BLaER1 treated with 17β-estradiol and CSF1 and Interleukin-3, amounts not matched to agents 10 nM and 100 nM (cell line): ENCODE results near the gene AKAP8L.

ENCODE experiments used
- H3K27ac ChIP-seq, 11 experiments: shearing (Covaris generic); formaldehyde crosslinking; 2 replicates each; pipeline ENCODE4 v1.8.1; 2022
- H3K27me3 ChIP-seq, 11 experiments: shearing (Covaris generic); formaldehyde crosslinking; 2 replicates each; pipeline ENCODE4 v1.8.1; 2022
- H3K36me3 ChIP-seq, 11 experiments: shearing (Covaris generic); formaldehyde crosslinking; 2 replicates each; pipeline ENCODE4 v1.8.1; 2022
- H3K4me1 ChIP-seq, 10 experiments: shearing (Covaris generic); formaldehyde crosslinking; 2 replicates each; pipeline ENCODE4 v1.8.1; 2022
- H3K4me2 ChIP-seq, 11 experiments: shearing (Covaris generic); formaldehyde crosslinking; 2 replicates each; pipeline ENCODE4 v1.8.1; 2022
- H3K4me3 ChIP-seq, 10 experiments: shearing (Covaris generic); formaldehyde crosslinking; 2 replicates each; pipeline ENCODE4 v1.8.1; 2022
- H3K9ac ChIP-seq, 11 experiments: shearing (Covaris generic); formaldehyde crosslinking; 2 replicates each; pipeline ENCODE4 v1.8.1; 2022
- H3K9me3 ChIP-seq, 11 experiments: shearing (Covaris generic); formaldehyde crosslinking; replicated peaks in 1 of 11; 2 replicates each; pipeline ENCODE4 v1.8.1; 2022
- H4K20me1 ChIP-seq, 11 experiments: shearing (Covaris generic); formaldehyde crosslinking; 2 replicates each; pipeline ENCODE4 v1.8.1; 2022
- Cebpa-rat ChIP-seq, 11 experiments: shearing (Covaris generic); IDR thresholded peaks; 2 replicates each; pipeline ENCODE4 v1.8.1; 2022

Gene AKAP8L

DNA sequence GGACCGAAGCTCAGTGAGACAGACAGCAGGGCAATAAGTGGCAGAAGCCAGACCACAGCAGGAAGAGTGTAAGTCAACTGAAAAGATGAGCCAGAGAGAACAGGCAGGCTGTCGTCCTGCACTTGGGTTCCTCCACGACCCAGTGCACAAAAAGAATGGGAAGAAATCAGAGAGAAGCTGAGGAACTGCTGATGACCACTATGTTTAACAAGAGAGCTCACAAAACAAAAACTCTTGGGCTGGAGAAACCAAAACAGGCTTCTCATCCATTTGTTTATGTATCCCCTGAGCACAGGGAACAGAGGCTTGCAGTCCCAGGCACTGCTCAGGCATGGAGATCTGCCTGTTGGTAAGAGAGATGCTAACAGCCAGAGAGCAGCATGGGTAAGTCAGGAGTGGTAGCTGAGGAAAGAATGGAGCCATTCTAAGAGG is 14.0 kb downstream of the AKAP8L start:
- Histone ChIP-seq H3K4me3 (no peak overlapping the region; a peak in 2 of 20 replicates), H3K27ac (peak overlapping the region in 7 of 11 experiments; percentile 1 to 47 (median 18); a peak in 10 of 22 replicates), H3K36me3 (peaks cover 77 to 89% (median 83%) of the 10 kb centered on the region in 11 experiments), H4K20me1 (peaks cover 99 to 100% (median 100%) of the 10 kb centered on the region in 11 experiments), H3K4me2 (peak overlapping the region; percentile 55 to 99 (median 88)), H3K9ac (peak overlapping the region in 10 of 11 experiments; percentile 7 to 60 (median 32); a peak in 13 of 22 replicates), H3K4me1 (peaks cover 72 to 78% (median 74%) of the 10 kb centered on the region in 10 experiments), H3K9me3 (no peaks in the 10 kb centered on the region), H3K27me3 (no peaks in the 10 kb centered on the region)
- no peak for TF ChIP-seq Cebpa-rat (IDR thresholded peaks at IDR 0.05)

DNA sequence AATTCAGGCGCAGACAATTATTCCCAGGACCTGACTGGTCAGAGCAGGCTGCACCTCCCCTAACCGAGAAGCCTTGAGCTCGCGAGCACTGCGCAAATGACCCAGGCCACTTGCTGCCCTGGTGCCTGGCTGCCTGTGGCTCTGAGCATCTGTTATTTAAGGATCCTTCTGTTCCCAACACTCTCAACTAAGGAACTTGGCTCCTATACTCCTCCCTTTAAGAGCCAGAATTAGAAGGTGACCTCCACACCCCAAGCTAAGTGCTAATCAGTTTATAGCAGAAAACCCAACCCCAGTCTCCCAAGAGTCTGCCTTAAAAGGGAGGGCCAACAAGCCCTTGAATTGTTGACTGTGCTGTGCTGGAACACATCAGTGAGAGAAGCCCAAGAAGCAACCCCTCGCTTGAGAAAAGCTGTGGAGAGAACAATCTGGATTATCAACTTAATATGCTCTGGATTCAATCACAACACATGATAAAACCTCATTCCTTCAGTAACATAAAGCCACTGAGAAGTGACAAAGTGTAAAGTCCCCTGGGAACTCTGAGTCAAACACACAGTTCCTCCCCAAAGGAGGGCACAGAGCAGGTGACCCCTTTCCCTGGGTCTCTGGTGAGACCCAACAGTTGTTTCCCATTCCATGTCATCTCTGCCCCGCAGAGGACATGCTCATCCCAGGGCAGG is 14.6 kb downstream of the AKAP8L start:
- no peak for TF ChIP-seq Cebpa-rat (IDR thresholded peaks at IDR 0.05)
- H3K4me3 ChIP-seq = no peak overlapping the region; a peak in 2 of 20 replicates
- peaks cover 78 to 83% (median 79%) of the 10 kb centered on the region in 10 experiments for H3K4me1 ChIP-seq
- H4K20me1 ChIP-seq = peaks cover 99 to 100% (median 100%) of the 10 kb centered on the region in 11 experiments
- H3K9ac ChIP-seq = peak overlapping the region in 10 of 11 experiments; percentile 7 to 60 (median 32); a peak in 15 of 22 replicates
- peak overlapping the region; percentile 55 to 99 (median 88) for H3K4me2 ChIP-seq
- H3K27me3 ChIP-seq = no peaks in the 10 kb centered on the region
- H3K9me3 ChIP-seq = no peaks in the 10 kb centered on the region
- peak overlapping the region in 7 of 11 experiments; percentile 1 to 47 (median 18); a peak in 10 of 22 replicates for H3K27ac ChIP-seq
- H3K36me3 ChIP-seq = peaks cover 77 to 89% (median 83%) of the 10 kb centered on the region in 11 experiments

DNA sequence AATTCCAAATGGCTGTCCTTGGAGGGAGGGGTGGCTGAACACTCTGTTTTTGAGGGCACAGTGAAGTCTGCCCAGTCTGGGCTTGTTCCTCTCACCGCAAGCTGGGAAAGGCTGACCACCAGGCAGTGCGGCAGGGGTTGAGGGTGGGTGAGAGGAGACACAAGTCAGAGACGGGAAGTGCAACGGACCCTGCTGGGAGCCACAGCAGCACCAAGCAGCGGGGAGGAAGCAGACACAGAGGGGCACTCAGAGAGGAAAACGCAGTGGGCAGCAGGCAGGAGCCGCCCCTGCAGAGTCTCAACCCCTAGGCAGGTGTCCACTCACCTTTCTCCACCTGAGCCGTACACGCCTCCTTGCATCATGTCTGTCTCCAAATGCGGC is 15.6 kb downstream of the AKAP8L start:
- no peak for TF ChIP-seq Cebpa-rat (IDR thresholded peaks at IDR 0.05)
- Histone ChIP-seq H3K9ac (peak overlapping the region in 8 of 11 experiments; percentile 31 to 68 (median 40); a peak in 7 of 22 replicates), H3K27ac (peak overlapping the region in 5 of 11 experiments; percentile 6 to 21 (median 11); a peak in 1 of 22 replicates), H4K20me1 (peaks cover 100% of the 10 kb centered on the region in 11 experiments), H3K4me3 (no peak overlapping the region; a peak in 2 of 20 replicates), H3K4me2 (peak overlapping the region; percentile 55 to 99 (median 88)), H3K4me1 (peaks cover 89 to 94% (median 90%) of the 10 kb centered on the region in 10 experiments), H3K36me3 (peaks cover 78 to 89% (median 83%) of the 10 kb centered on the region in 11 experiments), H3K9me3 (no peaks in the 10 kb centered on the region), H3K27me3 (no peaks in the 10 kb centered on the region)

DNA sequence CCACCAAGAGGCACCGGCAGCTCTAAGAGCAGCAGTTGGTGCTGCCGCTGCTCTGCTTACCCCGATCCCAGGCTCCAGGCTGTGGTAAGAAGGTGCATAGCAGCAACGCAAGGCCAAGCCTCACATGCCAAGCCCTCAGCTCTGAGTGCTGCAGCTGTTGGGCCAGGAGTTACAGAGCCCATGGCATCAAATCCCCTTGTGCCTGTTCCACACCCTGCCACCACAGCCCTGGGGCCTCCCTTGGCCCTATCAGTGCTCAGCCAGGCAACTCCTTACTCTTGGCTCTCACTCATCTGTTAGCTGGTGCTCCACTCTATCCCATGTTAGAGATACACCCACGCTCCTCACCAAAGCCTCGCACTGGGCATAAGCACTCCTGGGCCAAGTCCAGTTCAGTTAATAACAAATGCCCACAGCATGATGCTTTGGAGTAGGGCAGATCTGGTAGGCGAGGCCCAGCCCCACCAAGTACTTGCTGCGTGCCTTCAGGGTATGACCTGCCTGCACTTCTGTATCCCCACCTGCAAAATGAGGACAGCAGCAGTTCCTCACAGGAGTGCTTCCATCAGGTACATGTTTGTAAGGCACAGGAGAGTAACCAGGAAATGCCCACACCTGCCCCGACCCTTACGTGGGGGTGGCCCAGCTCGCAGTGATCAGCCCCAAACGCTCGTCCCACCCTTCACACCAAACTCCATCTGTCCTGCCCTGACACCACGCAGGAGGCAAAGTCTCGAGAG is 16.2 kb downstream of the AKAP8L start:
- Histone ChIP-seq H3K9ac (peak overlapping the region in 8 of 11 experiments; percentile 31 to 68 (median 41); a peak in 6 of 22 replicates), H3K4me2 (peak overlapping the region; percentile 55 to 99 (median 88)), H3K27ac (peak overlapping the region in 4 of 11 experiments; percentile 6 to 21 (median 9); a peak in 1 of 22 replicates), H3K27me3 (no peaks in the 10 kb centered on the region), H3K4me3 (no peak overlapping the region; a peak in 2 of 20 replicates), H3K9me3 (no peaks in the 10 kb centered on the region), H3K36me3 (peaks cover 78 to 89% (median 83%) of the 10 kb centered on the region in 11 experiments), H3K4me1 (peaks cover 94 to 100% (median 96%) of the 10 kb centered on the region in 10 experiments), H4K20me1 (peaks cover 100% of the 10 kb centered on the region in 11 experiments)
- no peak for TF ChIP-seq Cebpa-rat (IDR thresholded peaks at IDR 0.05)

DNA sequence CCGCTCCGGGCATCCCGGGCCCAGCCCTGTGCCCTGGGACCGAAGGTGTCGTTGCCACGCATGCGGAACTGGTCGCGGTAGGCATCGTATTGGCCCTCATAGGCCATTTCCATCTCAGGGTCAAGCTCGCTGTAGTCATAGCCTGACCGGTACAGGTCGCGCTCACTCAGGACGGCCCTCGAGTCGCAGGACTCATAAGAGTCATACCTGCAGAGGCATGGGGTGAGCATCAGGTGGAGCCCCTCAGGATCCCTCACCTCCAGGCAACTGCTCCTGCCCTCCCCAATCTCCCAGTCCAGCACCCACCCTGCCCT is 17.4 kb downstream of the AKAP8L start:
- Histone ChIP-seq H3K4me1 (peaks cover 98 to 100% (median 100%) of the 10 kb centered on the region in 10 experiments), H3K9me3 (no peaks in the 10 kb centered on the region), H3K27ac (0 out of 22 replicates have a peak overlapping the region, but pooled peaks of 1 of the 11 experiments have one; percentile 14), H3K36me3 (peaks cover 82 to 89% (median 85%) of the 10 kb centered on the region in 11 experiments), H3K9ac (peak overlapping the region in 5 of 11 experiments; percentile 7 to 68 (median 62); a peak in 2 of 22 replicates), H4K20me1 (peaks cover 98 to 100% (median 100%) of the 10 kb centered on the region in 11 experiments), H3K4me2 (peak overlapping the region; percentile 61 to 99 (median 88)), H3K4me3 (no peak overlapping the region), H3K27me3 (no peaks in the 10 kb centered on the region)
- TF ChIP-seq Cebpa-rat (IDR thresholded peaks at IDR 0.05) = no peak

DNA sequence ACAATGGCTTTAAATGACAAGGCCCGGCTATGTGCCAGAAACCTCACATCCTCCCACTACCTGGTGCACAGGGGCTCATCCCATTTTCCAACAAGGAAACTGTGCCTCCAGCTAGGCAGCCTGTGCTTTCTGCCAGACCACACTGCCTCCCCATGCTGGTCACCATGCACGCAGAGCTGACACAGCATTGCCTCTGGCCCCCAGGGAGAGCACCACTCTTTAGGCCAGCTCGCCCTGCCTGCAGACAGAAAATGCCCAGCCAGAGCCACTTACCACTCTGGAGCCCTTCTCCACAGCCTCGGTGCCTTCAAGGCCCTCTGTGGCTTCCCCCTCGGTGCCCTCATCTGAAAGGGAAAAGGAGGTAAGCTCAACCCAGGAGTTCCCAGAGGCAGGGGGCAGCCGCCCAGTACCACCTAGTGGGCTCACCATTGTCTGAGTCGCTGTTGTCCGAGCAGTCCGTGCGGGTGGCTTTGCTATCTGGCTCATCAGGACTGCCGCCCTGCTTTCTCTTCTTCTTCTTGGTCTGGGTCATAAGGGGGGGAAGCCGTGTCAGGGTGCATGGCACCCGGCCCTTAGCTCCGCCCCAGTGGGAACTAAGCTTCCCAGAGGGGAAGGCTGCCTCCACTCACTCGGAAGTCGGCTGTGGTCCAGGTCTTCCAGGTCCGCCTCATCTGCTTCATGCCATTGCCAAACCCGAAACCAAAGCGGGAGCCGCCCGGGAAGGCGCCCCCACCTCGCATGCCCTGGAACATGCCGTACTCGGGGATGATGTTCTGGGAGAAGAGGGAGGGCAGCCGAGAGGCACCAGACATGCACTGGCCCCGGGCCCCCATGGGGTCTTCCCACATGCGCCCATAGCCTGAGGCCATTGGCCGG is 18.0 kb downstream of the AKAP8L start:
- Histone ChIP-seq H3K9ac (peak overlapping the region in 8 of 11 experiments; percentile 33 to 68 (median 59); a peak in 10 of 22 replicates), H4K20me1 (peaks cover 96 to 100% (median 99%) of the 10 kb centered on the region in 11 experiments), H3K9me3 (no peaks in the 10 kb centered on the region), H3K4me1 (peaks cover 99 to 100% (median 100%) of the 10 kb centered on the region in 10 experiments), H3K27me3 (no peaks in the 10 kb centered on the region), H3K36me3 (peaks cover 81 to 90% (median 85%) of the 10 kb centered on the region in 11 experiments), H3K4me2 (peak overlapping the region; percentile 61 to 99 (median 88)), H3K27ac (peak overlapping the region in 2 of 11 experiments; percentile 5 to 14; a peak in 3 of 22 replicates), H3K4me3 (no peak overlapping the region; a peak in 1 of 20 replicates)
- no peak for TF ChIP-seq Cebpa-rat (IDR thresholded peaks at IDR 0.05)

DNA sequence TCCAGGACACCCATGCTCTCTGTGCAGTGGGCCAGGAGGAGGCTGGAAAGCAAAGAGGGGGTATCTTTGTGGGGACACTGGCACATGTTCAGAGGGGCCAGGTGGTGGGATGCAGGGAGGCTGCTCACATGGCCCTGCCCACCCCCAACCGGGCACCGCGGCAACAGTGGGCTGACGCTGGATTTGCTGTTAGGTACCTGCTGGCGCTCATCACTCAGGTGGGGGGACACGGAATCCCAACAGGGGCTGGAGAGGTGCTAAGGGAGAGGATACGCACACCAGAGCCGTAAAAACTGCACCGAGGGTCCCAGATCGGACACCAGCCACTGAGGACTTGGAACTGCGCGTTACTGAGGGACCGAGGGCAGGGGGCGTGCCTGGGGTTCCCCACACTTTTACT is 19.2 kb downstream of the AKAP8L start:
- no peaks in the 10 kb centered on the region for H3K27me3 ChIP-seq
- no peak for TF ChIP-seq Cebpa-rat (IDR thresholded peaks at IDR 0.05)
- H4K20me1 ChIP-seq = peaks cover 85 to 97% (median 88%) of the 10 kb centered on the region in 11 experiments
- peak overlapping the region in 7 of 11 experiments; percentile 9 to 74 (median 65); a peak in 11 of 22 replicates for H3K27ac ChIP-seq
- peak overlapping the region in 9 of 11 experiments; percentile 50 to 74 (median 59); a peak in 16 of 22 replicates for H3K9ac ChIP-seq
- peak overlapping the region in 5 of 10 experiments; percentile 15 to 56 (median 26); a peak in 6 of 20 replicates for H3K4me3 ChIP-seq
- H3K4me2 ChIP-seq = peak overlapping the region; percentile 61 to 99 (median 88)
- peaks cover 86 to 96% (median 92%) of the 10 kb centered on the region in 11 experiments for H3K36me3 ChIP-seq
- H3K4me1 ChIP-seq = peaks cover 95 to 100% (median 97%) of the 10 kb centered on the region in 10 experiments
- H3K9me3 ChIP-seq = no peaks in the 10 kb centered on the region

DNA sequence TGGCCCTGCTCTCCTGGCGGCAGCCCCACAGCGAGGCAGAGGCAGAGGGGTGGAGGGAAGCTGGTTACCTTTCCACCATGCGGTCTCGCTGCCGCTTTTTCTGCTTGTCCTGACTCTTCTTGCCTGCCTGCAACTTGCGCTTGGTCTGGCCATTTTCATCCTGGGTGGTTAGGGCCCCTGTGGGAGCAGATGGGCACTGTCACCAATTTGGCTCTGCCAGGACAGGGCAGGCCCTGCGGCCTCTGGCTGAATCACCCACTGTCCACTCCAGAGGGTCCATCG is 19.6 kb downstream of the AKAP8L start:
- Histone ChIP-seq H3K36me3 (peaks cover 89 to 100% (median 97%) of the 10 kb centered on the region in 11 experiments), H3K9ac (peak overlapping the region in 10 of 11 experiments; percentile 46 to 74 (median 59); a peak in 17 of 22 replicates), H4K20me1 (peaks cover 80 to 97% (median 88%) of the 10 kb centered on the region in 11 experiments), H3K27me3 (no peaks in the 10 kb centered on the region), H3K4me2 (peak overlapping the region; percentile 61 to 99 (median 88)), H3K4me1 (peaks cover 90 to 98% (median 92%) of the 10 kb centered on the region in 10 experiments), H3K9me3 (no peaks in the 10 kb centered on the region), H3K27ac (peak overlapping the region in 9 of 11 experiments; percentile 9 to 74 (median 64); a peak in 14 of 22 replicates), H3K4me3 (peak overlapping the region in 6 of 10 experiments; percentile 24 to 56 (median 42); a peak in 6 of 20 replicates)
- no peak for TF ChIP-seq Cebpa-rat (IDR thresholded peaks at IDR 0.05)
